Measurements from ENCODE around the gene GRID1.

GRCh38 chr10:85647741-85648140 is 718.9 kb downstream of the GRID1 start:
- TF ChIP-seq CTCF (IDR thresholded peaks at IDR 0.05) (no peak), POLR2A (IDR thresholded peaks at IDR 0.05) (no peak)

Data from Peyer's patch (tissue), 4 donors.